ENCODE data around the gene TMEM196.

DNA sequence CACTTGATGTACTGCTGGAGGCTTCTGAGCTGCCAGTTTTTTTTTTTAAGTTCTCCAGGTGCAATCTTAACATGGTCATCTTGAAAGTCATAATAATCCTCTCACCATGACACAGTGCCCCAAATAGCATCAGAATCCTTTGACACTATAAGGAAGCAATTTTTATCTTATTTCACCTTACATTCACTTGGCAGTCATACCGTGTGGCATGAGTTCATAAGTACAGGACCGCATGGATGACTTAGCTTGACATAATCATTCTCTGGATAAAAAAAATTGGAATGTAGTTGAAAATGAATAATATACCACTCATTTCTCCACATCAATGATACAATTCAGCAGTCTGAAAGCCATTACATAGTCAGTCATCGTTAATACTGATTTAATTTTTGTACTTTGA is 25.6 kb upstream of the TMEM196 start:
- no peak for TF ChIP-seq POLR2AphosphoS5 (IDR thresholded peaks at IDR 0.05)
- TF ChIP-seq POLR2A (IDR thresholded peaks at IDR 0.05), result no peak
- TF ChIP-seq, protein P1, sequence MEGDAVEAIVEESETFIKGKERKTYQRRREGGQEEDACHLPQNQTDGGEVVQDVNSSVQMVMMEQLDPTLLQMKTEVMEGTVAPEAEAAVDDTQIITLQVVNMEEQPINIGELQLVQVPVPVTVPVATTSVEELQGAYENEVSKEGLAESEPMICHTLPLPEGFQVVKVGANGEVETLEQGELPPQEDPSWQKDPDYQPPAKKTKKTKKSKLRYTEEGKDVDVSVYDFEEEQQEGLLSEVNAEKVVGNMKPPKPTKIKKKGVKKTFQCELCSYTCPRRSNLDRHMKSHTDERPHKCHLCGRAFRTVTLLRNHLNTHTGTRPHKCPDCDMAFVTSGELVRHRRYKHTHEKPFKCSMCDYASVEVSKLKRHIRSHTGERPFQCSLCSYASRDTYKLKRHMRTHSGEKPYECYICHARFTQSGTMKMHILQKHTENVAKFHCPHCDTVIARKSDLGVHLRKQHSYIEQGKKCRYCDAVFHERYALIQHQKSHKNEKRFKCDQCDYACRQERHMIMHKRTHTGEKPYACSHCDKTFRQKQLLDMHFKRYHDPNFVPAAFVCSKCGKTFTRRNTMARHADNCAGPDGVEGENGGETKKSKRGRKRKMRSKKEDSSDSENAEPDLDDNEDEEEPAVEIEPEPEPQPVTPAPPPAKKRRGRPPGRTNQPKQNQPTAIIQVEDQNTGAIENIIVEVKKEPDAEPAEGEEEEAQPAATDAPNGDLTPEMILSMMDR (IDR thresholded peaks at IDR 0.05), result no peak
- TF ChIP-seq EP300 (IDR thresholded peaks at IDR 0.05; ENCODE audit: low read depth), result no peak

Measured in transverse colon (tissue), 4 donors.